ENCODE data around the gene TMEM95. TPM values are rescaled to one million over a fixed set of nuclear protein-coding genes. Genes with fewer than 3 reads are reported as not detected.

Gene TMEM95
- total RNA-seq, 2 experiments from 2014 or later, result not detected

DNA sequence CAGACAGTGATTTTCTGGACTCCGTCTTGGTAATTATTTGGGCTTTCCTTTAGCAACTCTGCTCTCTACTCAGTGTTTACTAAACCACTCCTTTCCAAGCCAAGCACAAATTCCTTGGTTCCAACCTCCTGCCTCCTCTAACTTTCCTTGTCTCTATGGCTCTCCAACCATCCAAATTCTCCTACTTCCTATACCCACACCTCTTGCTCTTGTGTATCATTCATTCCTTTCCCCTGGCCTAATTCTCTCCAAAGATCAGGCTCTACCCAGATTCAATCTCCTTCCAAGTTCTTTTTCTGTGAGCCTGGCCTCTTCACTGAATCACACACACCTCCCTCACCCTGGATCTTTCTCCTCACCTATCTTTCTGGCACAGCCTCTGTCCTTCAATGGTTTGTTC, 26.9 kb upstream of the TMEM95 start:
- peak overlapping the region; percentile 74 for H3K27ac Mint-ChIP-seq
- peaks cover 46% of the 10 kb centered on the region for H3K4me1 Mint-ChIP-seq (ENCODE audit: low read depth)
- no peaks in the 10 kb centered on the region for H3K9me3 Mint-ChIP-seq
- ChIA-PET POLR2A (interaction anchor here (0.6 to 10.5 kb wide), 3 partner anchors 13 to 21 kb away, joined by 3 to 150 read pairs (median 7); partner anchors contain the start of gene GPS2), CTCF (interaction anchor here (0.9 to 5.2 kb wide), 6 partner anchors 9 to 17 kb away, joined by 3 to 50 read pairs (median 6); no protein-coding TSS in a partner anchor)
- DNase-seq, result no peak
- no peak for ATAC-seq
- intact Hi-C loops (cut with micrococcal nuclease), result no loop called here
- H3K27me3 Mint-ChIP-seq, result no peaks in the 10 kb centered on the region
- TF ChIP-seq, protein P1, sequence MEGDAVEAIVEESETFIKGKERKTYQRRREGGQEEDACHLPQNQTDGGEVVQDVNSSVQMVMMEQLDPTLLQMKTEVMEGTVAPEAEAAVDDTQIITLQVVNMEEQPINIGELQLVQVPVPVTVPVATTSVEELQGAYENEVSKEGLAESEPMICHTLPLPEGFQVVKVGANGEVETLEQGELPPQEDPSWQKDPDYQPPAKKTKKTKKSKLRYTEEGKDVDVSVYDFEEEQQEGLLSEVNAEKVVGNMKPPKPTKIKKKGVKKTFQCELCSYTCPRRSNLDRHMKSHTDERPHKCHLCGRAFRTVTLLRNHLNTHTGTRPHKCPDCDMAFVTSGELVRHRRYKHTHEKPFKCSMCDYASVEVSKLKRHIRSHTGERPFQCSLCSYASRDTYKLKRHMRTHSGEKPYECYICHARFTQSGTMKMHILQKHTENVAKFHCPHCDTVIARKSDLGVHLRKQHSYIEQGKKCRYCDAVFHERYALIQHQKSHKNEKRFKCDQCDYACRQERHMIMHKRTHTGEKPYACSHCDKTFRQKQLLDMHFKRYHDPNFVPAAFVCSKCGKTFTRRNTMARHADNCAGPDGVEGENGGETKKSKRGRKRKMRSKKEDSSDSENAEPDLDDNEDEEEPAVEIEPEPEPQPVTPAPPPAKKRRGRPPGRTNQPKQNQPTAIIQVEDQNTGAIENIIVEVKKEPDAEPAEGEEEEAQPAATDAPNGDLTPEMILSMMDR (IDR thresholded peaks at IDR 0.05), result no peak
- peak overlapping the region; percentile 80 for H3K4me3 Mint-ChIP-seq
- H3K36me3 Mint-ChIP-seq (ENCODE audit: low read depth), result peaks cover 14% of the 10 kb centered on the region

DNA sequence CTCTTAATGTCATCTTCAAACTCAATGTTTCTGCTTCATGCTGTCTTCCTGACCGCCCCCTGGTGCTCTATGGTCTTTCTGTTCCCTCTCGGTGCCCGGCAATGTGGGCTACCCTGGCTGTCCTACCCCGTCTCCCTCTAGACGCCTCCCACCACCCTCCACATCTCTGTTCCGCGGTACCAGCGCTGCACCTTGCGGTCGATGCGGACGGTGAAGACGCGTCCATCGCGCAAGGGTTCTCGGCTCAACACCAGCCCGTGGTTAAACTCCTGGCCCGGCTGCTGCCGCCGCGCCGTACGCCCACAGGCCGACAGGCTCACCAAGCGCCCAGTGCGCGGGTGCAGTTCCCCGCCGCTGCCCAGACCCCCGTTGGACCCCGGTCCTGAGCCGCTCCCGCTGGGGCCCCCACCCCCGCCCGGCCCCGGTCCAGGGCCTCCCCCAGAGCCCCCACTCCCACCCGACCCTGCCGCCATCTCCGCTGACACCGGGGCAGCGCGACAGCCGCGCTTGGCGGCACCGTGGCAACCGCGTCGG, 26.0 kb upstream of the TMEM95 start, which contains the start of gene NEURL4:
TSS of gene NEURL4 (minus strand) at position 496 of the 534 bp plus-strand sequence. CDS start at position 473, 23 bp downstream.
- peak; percentile 49 for DNase-seq
- peaks cover 10% of the 10 kb centered on the region for H3K36me3 Mint-ChIP-seq (ENCODE audit: low read depth)
- H3K9me3 Mint-ChIP-seq, result no peaks in the 10 kb centered on the region
- ATAC-seq, result peak; percentile 0
- H3K4me3 Mint-ChIP-seq, result peak within 1 kb of the TSS; percentile 80
- ChIA-PET CTCF (interaction anchor here (0.8 to 3.0 kb wide), 11 partner anchors 9 to 358 kb away, joined by 3 to 20 read pairs (median 5); partner anchors contain the start of gene TMEM95), POLR2A (interaction anchor here (0.6 to 10.5 kb wide), 12 partner anchors 8 to 358 kb away, joined by 3 to 150 read pairs (median 6); partner anchors contain the start of genes GPS2, TMEM256, TP53 and ZBTB4)
- intact Hi-C loops (cut with micrococcal nuclease), result no loop called here
- no peaks in the 10 kb centered on the region for H3K27me3 Mint-ChIP-seq
- peak within 1 kb of the TSS; percentile 96 for H3K27ac Mint-ChIP-seq
- TF ChIP-seq, protein P1 (IDR thresholded peaks at IDR 0.05), result peak; percentile 10
- peaks cover 48% of the 10 kb centered on the region for H3K4me1 Mint-ChIP-seq (ENCODE audit: low read depth)

- ChIA-PET POLR2A (interaction anchor here (0.9 to 10.5 kb wide), 15 partner anchors 9 to 357 kb away, joined by 3 to 150 read pairs (median 6); partner anchors contain the start of genes GPS2, TMEM256, TP53 and ZBTB4), CTCF (interaction anchor here (0.6 to 3.0 kb wide), 14 partner anchors 12 to 357 kb away, joined by 3 to 20 read pairs (median 4); partner anchors contain the start of genes TMEM102 and TMEM95)
- H3K27ac Mint-ChIP-seq, result peak overlapping the region; percentile 96
- ATAC-seq (peak; percentile 70), DNase-seq (peak; percentile 99)
- TF ChIP-seq, protein P1 (IDR thresholded peaks at IDR 0.05), result no peak
- peak overlapping the region; percentile 80 for H3K4me3 Mint-ChIP-seq
- no peaks in the 10 kb centered on the region for H3K27me3 Mint-ChIP-seq
- peaks cover 6% of the 10 kb centered on the region for H3K36me3 Mint-ChIP-seq (ENCODE audit: low read depth)
- H3K4me1 Mint-ChIP-seq (ENCODE audit: low read depth), result peaks cover 43% of the 10 kb centered on the region
- no peaks in the 10 kb centered on the region for H3K9me3 Mint-ChIP-seq
- intact Hi-C loops (cut with micrococcal nuclease), result no loop called here
These were observed 25.5 kb upstream of the TMEM95 start for GRCh38 chr17:7329374-7329996.

DNA sequence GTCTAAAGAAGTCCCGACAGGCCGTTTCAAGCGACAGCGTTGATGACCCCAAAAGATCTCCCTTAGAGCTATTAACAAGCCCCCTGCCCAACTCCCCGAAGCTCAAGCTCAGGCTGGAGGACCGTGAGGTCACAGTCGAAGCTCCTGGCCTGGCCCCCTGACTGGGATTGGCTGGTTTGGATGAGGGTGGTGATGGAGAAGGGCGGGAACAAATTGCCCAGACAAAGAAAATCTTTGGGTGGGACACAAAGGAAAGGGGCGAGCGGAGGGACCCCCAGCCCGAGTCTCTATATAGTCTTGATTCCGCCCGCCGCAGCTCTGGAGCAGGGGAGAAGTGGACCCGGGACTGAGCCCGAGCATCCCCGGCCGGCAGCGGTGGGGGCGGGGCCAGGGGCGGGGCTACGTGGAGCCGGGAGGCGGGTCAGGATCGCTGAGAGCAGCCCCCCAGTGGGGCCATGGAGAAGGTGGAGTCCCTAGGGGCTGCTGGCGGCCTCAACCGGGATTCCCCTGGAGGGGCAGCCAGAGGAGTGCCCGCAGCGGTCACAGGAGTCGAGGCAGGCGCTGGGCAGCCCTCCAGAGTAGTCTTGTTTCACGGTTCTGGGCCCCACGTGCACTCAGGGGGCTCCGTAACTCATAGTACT, 24.8 kb upstream of the TMEM95 start:
- intact Hi-C loops (cut with micrococcal nuclease), result no loop called here
- H3K27me3 Mint-ChIP-seq, result no peaks in the 10 kb centered on the region
- CTCF ChIA-PET, result interaction anchor here (0.6 to 3.0 kb wide), 13 partner anchors 12 to 356 kb away, joined by 3 to 20 read pairs (median 5); partner anchors contain the start of genes TMEM102 and TMEM95
- H3K4me1 Mint-ChIP-seq (ENCODE audit: low read depth), result peaks cover 48% of the 10 kb centered on the region
- peak; percentile 89 for DNase-seq
- no peaks in the 10 kb centered on the region for H3K9me3 Mint-ChIP-seq
- POLR2A ChIA-PET, result interaction anchor here (0.9 to 10.5 kb wide), 16 partner anchors 8 to 356 kb away, joined by 3 to 150 read pairs (median 6); partner anchors contain the start of genes GPS2, TMEM256, TP53 and ZBTB4
- peak; percentile 72 for ATAC-seq
- H3K4me3 Mint-ChIP-seq, result peak overlapping the region; percentile 80
- H3K36me3 Mint-ChIP-seq (ENCODE audit: low read depth), result peaks cover 4% of the 10 kb centered on the region
- H3K27ac Mint-ChIP-seq, result peak overlapping the region; percentile 96
- TF ChIP-seq, protein P1 (IDR thresholded peaks at IDR 0.05), result no peak

Data from activated CD8-positive, alpha-beta T cell treated with anti-CD3 and anti-CD28 coated beads for 36 hours (primary cell).